ENCODE data around the gene USP3.

DNA sequence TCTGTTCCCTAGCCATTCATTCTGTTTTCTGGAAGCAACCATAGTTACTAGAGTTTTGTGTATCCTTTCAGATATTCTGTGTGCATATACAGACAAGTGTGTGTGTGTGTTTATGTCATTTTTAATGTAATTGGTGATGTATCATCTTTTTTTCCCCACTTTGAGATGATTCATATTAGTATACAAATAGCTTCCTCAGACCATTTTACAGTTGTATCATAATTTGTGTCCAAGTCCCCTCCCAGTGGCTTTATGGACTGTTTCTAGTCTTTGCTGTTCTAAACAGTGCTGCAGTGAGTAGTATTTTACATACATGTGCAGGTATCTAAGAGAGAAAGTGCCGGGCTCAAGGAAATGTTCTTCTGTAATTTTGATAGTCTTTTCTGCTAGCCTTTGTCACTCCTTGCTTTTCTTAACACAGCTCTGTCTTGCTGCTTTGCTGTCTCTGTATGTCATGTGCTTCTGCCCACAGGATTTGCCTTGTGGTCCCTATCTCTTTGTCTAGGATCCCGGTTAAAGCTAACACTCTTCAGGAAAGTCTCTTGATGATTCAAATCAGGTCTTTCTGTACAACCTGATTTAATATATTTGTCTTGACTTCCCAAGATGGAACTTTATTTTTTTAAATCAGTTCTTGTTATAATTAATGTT is 61.3 kb downstream of the USP3 start:
- TF ChIP-seq, protein P1, sequence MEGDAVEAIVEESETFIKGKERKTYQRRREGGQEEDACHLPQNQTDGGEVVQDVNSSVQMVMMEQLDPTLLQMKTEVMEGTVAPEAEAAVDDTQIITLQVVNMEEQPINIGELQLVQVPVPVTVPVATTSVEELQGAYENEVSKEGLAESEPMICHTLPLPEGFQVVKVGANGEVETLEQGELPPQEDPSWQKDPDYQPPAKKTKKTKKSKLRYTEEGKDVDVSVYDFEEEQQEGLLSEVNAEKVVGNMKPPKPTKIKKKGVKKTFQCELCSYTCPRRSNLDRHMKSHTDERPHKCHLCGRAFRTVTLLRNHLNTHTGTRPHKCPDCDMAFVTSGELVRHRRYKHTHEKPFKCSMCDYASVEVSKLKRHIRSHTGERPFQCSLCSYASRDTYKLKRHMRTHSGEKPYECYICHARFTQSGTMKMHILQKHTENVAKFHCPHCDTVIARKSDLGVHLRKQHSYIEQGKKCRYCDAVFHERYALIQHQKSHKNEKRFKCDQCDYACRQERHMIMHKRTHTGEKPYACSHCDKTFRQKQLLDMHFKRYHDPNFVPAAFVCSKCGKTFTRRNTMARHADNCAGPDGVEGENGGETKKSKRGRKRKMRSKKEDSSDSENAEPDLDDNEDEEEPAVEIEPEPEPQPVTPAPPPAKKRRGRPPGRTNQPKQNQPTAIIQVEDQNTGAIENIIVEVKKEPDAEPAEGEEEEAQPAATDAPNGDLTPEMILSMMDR (conservative IDR thresholded peaks at IDR 0.05 in 1 of 2, IDR thresholded peaks at IDR 0.05 in 1 of 2; ENCODE audit: low read depth in 1 of 2, low read length in 2 of 2): no peak
- TF ChIP-seq EZH2 (IDR thresholded peaks at IDR 0.05; ENCODE audit: low read length, missing control alignments): no peak
